HepG2 (cell line): Measurements from ENCODE around the gene TP73. TPM values are rescaled to one million over a fixed set of nuclear protein-coding genes. Genes with fewer than 3 reads are reported as not detected.
A peak's percentile ranks its signal among the peaks of the same experiment; 100 is the strongest.

Experiments used
- CCAR2 ChIP-seq: fragments of 200-400 bp; formaldehyde crosslinking; optimal IDR thresholded peaks from 2 replicates; pipeline ENCODE3; 2018; ENCODE audit warnings: low read depth, mild to moderate bottlenecking, low read length, moderate library complexity
- CHD4 ChIP-seq: fragments of 200-600 bp; sonication (generic); IDR thresholded peaks from 2 replicates; pipeline ENCODE4 v1.7.0; 2017; ENCODE audit warnings: mild to moderate bottlenecking, low read length, borderline replicate concordance
- CREM ChIP-seq, 2 experiments: sonication (generic) in 1 of 2; formaldehyde crosslinking in 1 of 2; IDR thresholded peaks; 2 replicates each; pipeline versions ENCODE4 v1.4.0 to v1.6.1; 2016 to 2020; ENCODE audit warnings: antibody characterized with exemption in 1 of 2, mild to moderate bottlenecking in 1 of 2, missing genetic modification reagents in 1 of 2
- FOXM1 ChIP-seq: sonication (generic); formaldehyde crosslinking; IDR thresholded peaks from 2 replicates; pipeline ENCODE4 v1.5.0; 2020; ENCODE audit warnings: missing genetic modification reagents
- HOXA5 ChIP-seq: sonication (generic); formaldehyde crosslinking; IDR thresholded peaks from 2 replicates; pipeline ENCODE4 v1.4.0; 2020; ENCODE audit warnings: missing genetic modification reagents
- KMT2A ChIP-seq: sonication (generic); formaldehyde crosslinking; IDR thresholded peaks from 2 replicates; pipeline ENCODE4 v1.4.0; 2020; ENCODE audit warnings: missing genetic modification reagents
- PRDM15 ChIP-seq: sonication (generic); formaldehyde crosslinking; IDR thresholded peaks from 2 replicates; pipeline ENCODE4 v1.4.0; 2020; ENCODE audit warnings: missing genetic modification reagents
- RAD51 ChIP-seq: fragments of 450-650 bp; IDR thresholded peaks from 2 replicates; pipeline ENCODE4 v1.6.1; 2016; ENCODE audit warnings: borderline replicate concordance
- REST ChIP-seq, 2 experiments: IDR thresholded peaks; 2 replicates each; pipeline ENCODE4 v1.6.1; 2011 to 2012; ENCODE audit warnings: low read length in 2 of 2, borderline replicate concordance in 1 of 2, low read depth in 1 of 2, mild to moderate bottlenecking in 1 of 2, moderate library complexity in 1 of 2
- RFXAP ChIP-seq: sonication (generic); formaldehyde crosslinking; IDR thresholded peaks from 2 replicates; pipeline ENCODE4 v1.4.0; 2020; ENCODE audit warnings: missing genetic modification reagents, borderline replicate concordance
- TIGD3 ChIP-seq: sonication (generic); formaldehyde crosslinking; IDR thresholded peaks from 2 replicates; pipeline ENCODE4 v1.5.1; 2020; ENCODE audit warnings: mild to moderate bottlenecking, missing genetic modification reagents, borderline replicate concordance
- ZBTB1 ChIP-seq: sonication (generic); formaldehyde crosslinking; IDR thresholded peaks from 2 replicates; pipeline ENCODE4 v1.4.0; 2020; ENCODE audit warnings: missing genetic modification reagents, borderline replicate concordance
- ZNF18 ChIP-seq: sonication (generic); formaldehyde crosslinking; IDR thresholded peaks from 2 replicates; pipeline ENCODE4 v1.8.0; 2022; ENCODE audit warnings: mild to moderate bottlenecking, missing genetic modification reagents; ENCODE audit not compliant: insufficient replicate concordance
- ZNF496 ChIP-seq: sonication (generic); formaldehyde crosslinking; IDR thresholded peaks from 2 replicates; pipeline ENCODE4 v1.8.1; 2023; ENCODE audit warnings: mild to moderate bottlenecking, moderate library complexity, missing genetic modification reagents; ENCODE audit not compliant: insufficient replicate concordance
- ZNF589 ChIP-seq: sonication (generic); formaldehyde crosslinking; conservative IDR thresholded peaks from 2 replicates; pipeline ENCODE4 v1.8.0; 2022; ENCODE audit warnings: mild to moderate bottlenecking, moderate library complexity, missing genetic modification reagents
- ZNF615 ChIP-seq: sonication (generic); formaldehyde crosslinking; IDR thresholded peaks from 2 replicates; pipeline ENCODE4 v1.5.0; 2020; ENCODE audit warnings: mild to moderate bottlenecking, missing genetic modification reagents, borderline replicate concordance
- ZNF768 ChIP-seq: sonication (generic); formaldehyde crosslinking; IDR thresholded peaks from 2 replicates; pipeline ENCODE4 v1.4.0; 2020; ENCODE audit warnings: missing genetic modification reagents
- polyA plus RNA-seq, 8 experiments: library from polyadenylated mRNA; depleted of rRNA in 3 of 8; stranded (reverse) in 7 of 8; unstranded in 1 of 8; fragments of >200 nt; fragmentation: Illumina TruSeq in 4 of 8; extraction: Trizol in 4 of 8; gene quantifications; 2 replicates each; pipeline versions ENCODE4 v1.2.1 to v1.2.3, GENCODE V29; 2011 to 2016; ENCODE audit warnings: low read depth in 4 of 8, missing spikeins in 1 of 8, mixed read lengths in 1 of 8; ENCODE audit not compliant: insufficient read depth in 1 of 8
- total RNA-seq, 5 experiments: library from RNA; depleted of rRNA; stranded (reverse); fragments of >200 nt; fragmentation: Illumina TruSeq; extraction: Trizol; gene quantifications; 2 replicates each; pipeline ENCODE4 v1.2.3, GENCODE V29; 2016; ENCODE audit warnings: low read depth in 1 of 5

TP73 gene
- total and polyA plus RNA-seq, 2 of the 13 experiments (the other 11 are each of a cell fraction or from before 2014, with no cell fraction given), result 0.49 to 1.1 TPM

- TF ChIP-seq ZNF768 (CRISPR knock-in tag) (peak; percentile 22; the same call in 1 of the 2 replicates), CHD4 (no peak), PRDM15 (no peak), CREM (IDR thresholded peaks at IDR 0.05) (no peak), CREM (CRISPR knock-in tag; IDR thresholded peaks at IDR 0.05) (no peak), CCAR2 (no peak), ZNF589 (no peak), RAD51 (no peak), TIGD3 (CRISPR knock-in tag) (no peak), REST (IDR thresholded peaks at IDR 0.05; ENCODE audit: borderline replicate concordance in 1 of 2, low read depth in 1 of 2, low read length in 2 of 2) (peak; percentile 95), FOXM1 (no peak), ZNF615 (CRISPR knock-in tag) (no peak), ZBTB1 (CRISPR knock-in tag) (no peak), ZNF496 (no peak), HOXA5 (CRISPR knock-in tag) (peak; percentile 75), KMT2A (CRISPR knock-in tag) (no peak), RFXAP (CRISPR knock-in tag) (no peak), ZNF18 (CRISPR knock-in tag) (no peak)
Measured at GRCh38 chr1:3717715-3718601, 65.6 kb downstream of the TP73 start (continued).
